WERI-Rb-1 (cell line): ENCODE measurements around the gene SSH3.
A peak's percentile ranks its signal among the peaks of the same experiment; 100 is the strongest.

Experiments
- DNase-seq: peaks from one replicate; pipeline ENCODE4 v3.0.0-alpha.2; 2020
- H3K27ac ChIP-seq: fragments of 250-450 bp; sonication (Bioruptor Pico); 2 replicates; pipeline ENCODE4 v1.5.1; 2020; ENCODE audit warnings: mild to moderate bottlenecking, moderate library complexity
- H3K27me3 ChIP-seq: fragments of 250-450 bp; sonication (Bioruptor Pico); 2 replicates; pipeline ENCODE4 v1.5.1; 2021; ENCODE audit warnings: mild to moderate bottlenecking, low read depth, moderate library complexity; ENCODE audit not compliant: insufficient read depth, severe bottlenecking
- H3K36me3 ChIP-seq: fragments of 250-450 bp; sonication (Bioruptor Pico); 2 replicates; pipeline ENCODE4 v1.5.1; 2020; ENCODE audit warnings: mild to moderate bottlenecking, moderate library complexity
- H3K4me3 ChIP-seq: 2 replicates; pipeline ENCODE4 v1.5.1; 2011; ENCODE audit warnings: low read depth, mild to moderate bottlenecking, control low read depth, low read length
- H3K9me3 ChIP-seq: fragments of 250-450 bp; sonication (Bioruptor Pico); 2 replicates; pipeline ENCODE4 v1.5.1; 2021; ENCODE audit warnings: mild to moderate bottlenecking, moderate library complexity; ENCODE audit not compliant: severe bottlenecking
- CTCF ChIP-seq: IDR thresholded peaks from 2 replicates; pipeline ENCODE4 v1.5.1; 2011; ENCODE audit warnings: low read depth, mild to moderate bottlenecking, control low read depth, inconsistent platforms, low read length

The SSH3 gene

GRCh38 chr11:67267188-67268080 is 35.9 kb upstream of the SSH3 start:
- no peak for DNase-seq
- Histone ChIP-seq H3K36me3 (peaks cover 29% of the 10 kb centered on the region), H3K4me3 (peak overlapping the region; percentile 73), H3K27ac (peak overlapping the region; percentile 71), H3K9me3 (no peaks in the 10 kb centered on the region), H3K27me3 (no peaks in the 10 kb centered on the region)
- TF ChIP-seq CTCF, result no peak

GRCh38 chr11:67268081-67268961 is 35.0 kb upstream of the SSH3 start:
- no peak overlapping the region for H3K27ac ChIP-seq
- peaks cover 29% of the 10 kb centered on the region for H3K36me3 ChIP-seq

GRCh38 chr11:67268962-67269268 is 34.4 kb upstream of the SSH3 start:
- Histone ChIP-seq H3K9me3 (no peaks in the 10 kb centered on the region), H3K27me3 (no peaks in the 10 kb centered on the region), H3K27ac (no peak overlapping the region), H3K4me3 (no peak overlapping the region), H3K36me3 (peaks cover 29% of the 10 kb centered on the region)
- DNase-seq, result no peak
- no peak for TF ChIP-seq CTCF

More at GRCh38 chr11:67268081-67268961, 35.0 kb upstream of the SSH3 start:
- no peak overlapping the region for H3K4me3 ChIP-seq
- H3K9me3 ChIP-seq, result no peaks in the 10 kb centered on the region
- no peaks in the 10 kb centered on the region for H3K27me3 ChIP-seq
- TF ChIP-seq CTCF, result no peak
- no peak for DNase-seq

- Histone ChIP-seq H3K4me3 (no peak overlapping the region), H3K27ac (no peak overlapping the region), H3K9me3 (no peaks in the 10 kb centered on the region), H3K27me3 (no peaks in the 10 kb centered on the region), H3K36me3 (peaks cover 29% of the 10 kb centered on the region)
- no peak for DNase-seq
- no peak for TF ChIP-seq CTCF
Observed at GRCh38 chr11:67269401-67270255, 33.7 kb upstream of the SSH3 start.

GRCh38 chr11:67270256-67271204 is 32.8 kb upstream of the SSH3 start:
- no peak for TF ChIP-seq CTCF
- peaks cover 30% of the 10 kb centered on the region for H3K36me3 ChIP-seq
- H3K9me3 ChIP-seq, result no peaks in the 10 kb centered on the region
- no peak overlapping the region for H3K4me3 ChIP-seq
- H3K27ac ChIP-seq, result no peak overlapping the region
- no peaks in the 10 kb centered on the region for H3K27me3 ChIP-seq
- no peak for DNase-seq
